GM18502 (cell line): ENCODE data around the gene CDK15.
"Not testable (repeated sequence)": the region's sequence is repeated elsewhere in the genome, so short reads cannot be mapped to it uniquely, and the experiment has no call there.

Experiments
- ATAC-seq: cut with Tn5 transposase; IDR thresholded peaks from one replicate; pipeline ENCODE4 v1.9.1; 2021; ENCODE audit warnings: mild to moderate bottlenecking; ENCODE audit not compliant: unreplicated experiment, poor library complexity

CDK15 gene

GRCh38 chr2:201806442-201807170, at the start of gene CDK15:
CDK15 (plus strand) TSS chr2:201806537; CDS start chr2:201806665, 128 bp downstream.
- ATAC-seq = no peak

DNA sequence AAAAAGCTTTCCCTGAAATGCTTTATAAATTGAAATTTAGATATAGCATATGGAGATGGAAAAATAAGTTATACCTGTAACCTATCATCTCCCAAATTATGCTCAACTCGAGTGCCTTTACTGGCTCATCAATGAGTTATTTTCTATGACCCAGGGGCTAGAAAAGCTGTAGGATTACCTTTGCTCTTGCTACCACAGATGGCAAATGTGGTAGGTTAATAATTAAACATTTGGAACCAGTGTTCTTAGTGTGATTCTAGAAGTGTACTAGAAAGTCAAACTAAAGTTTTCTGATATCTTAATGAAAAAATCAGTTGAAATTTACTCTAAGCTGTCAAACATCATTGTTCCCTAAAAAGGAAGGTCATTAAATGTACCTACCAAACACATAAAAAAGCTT, 48.1 kb upstream of the CDK15 start:
- ATAC-seq = no peak

- no peak for ATAC-seq
Observed at GRCh38 chr2:201758873-201759272, 47.5 kb upstream of the CDK15 start.

GRCh38 chr2:201759567-201759966, 46.8 kb upstream of the CDK15 start:
- ATAC-seq = no peak

- ATAC-seq = no peak
Observed at GRCh38 chr2:201761101-201761500, 45.2 kb upstream of the CDK15 start.

GRCh38 chr2:201764469-201764868, 41.9 kb upstream of the CDK15 start:
- not testable (repeated sequence) for ATAC-seq

DNA sequence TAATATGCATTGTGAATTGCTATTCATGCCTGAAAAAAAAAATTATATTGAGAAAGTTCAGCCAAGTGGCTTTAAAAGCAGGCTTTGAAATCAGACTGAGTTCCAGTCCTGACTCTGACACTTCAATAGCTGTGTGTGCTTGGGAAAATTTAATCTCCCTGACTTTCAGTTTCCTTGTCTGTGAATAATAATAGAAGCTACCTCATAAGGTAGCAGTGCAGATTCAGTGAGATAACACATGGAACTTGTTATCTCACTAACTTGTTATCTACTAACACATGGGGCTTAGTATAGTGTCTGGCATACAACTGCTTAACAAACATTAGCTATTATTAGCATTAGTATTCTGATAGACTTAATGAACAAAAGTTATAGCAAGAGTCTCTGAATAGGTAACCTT, 40.5 kb upstream of the CDK15 start:
- no peak for ATAC-seq

GRCh38 chr2:201768918-201769317, 37.4 kb upstream of the CDK15 start:
- ATAC-seq = no peak

DNA sequence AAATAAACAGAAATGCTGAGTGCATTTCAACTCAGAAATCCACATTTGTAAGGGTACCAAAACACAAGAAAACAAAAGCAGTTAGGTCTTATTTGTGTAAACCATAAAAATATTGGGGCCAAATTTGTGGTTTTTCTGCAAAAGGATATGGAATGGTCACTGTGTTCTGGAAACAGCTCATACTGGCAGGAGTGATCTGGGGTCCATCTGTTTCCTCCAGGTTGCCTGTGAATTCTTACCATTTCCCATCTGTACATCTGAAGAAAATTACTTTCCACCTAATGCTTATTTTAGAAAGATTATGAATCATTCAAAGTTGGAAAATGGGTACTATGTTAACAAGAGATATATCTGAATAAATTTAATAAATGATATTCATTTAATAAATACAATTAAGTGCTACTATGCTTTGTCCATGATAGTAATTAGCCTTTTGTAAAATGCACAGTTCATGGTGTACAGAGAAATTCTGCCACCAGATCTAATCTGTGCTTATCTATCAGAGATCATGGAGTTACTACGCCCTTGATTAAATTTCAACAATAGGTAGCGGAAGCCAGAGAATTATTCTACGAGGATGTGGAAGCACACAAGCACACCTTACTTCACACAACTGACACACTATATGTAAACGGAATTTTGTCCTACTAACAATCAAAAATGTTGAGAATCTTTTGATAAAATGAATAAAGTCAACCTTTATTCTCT, 36.5 kb upstream of the CDK15 start:
- no peak for ATAC-seq

DNA sequence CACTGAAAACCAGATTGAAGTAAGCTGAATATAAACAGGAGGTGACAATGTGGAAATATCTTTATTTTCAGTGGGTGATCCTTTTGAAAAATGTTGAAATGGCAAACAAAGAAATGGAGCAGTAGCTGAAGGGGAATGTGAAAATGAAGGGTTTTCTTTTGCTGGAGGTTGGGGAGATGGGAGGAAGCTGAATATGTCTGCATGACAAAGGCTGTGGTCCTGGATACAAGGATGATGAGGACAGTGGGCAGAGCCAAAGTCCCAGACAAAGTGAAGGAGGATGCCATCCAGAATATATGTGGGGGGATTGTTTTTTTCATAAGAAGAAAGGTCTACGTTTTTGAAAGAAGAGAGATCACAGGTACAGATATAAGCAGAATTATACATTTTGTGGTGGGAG, 32.3 kb upstream of the CDK15 start:
- ATAC-seq = no peak

GRCh38 chr2:201774546-201774945, 31.8 kb upstream of the CDK15 start:
- no peak for ATAC-seq

DNA sequence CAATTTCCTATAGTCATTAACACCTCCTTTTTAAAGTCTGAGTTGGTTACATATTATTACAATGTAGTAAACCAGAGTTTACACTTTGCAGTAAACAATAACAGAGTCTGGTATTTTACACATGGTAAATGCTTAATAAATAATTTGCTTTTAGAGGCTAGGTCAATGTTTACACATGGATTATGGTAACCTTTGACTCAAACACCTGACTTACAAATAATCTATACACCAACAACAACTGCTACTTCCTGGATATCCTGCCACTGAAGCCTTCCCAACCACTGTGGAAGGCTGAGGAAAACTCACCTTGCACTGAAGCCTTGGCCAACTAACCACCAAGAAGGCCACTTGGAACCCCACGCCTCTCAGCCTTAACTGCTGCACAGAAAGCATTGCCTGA, 31.0 kb upstream of the CDK15 start:
- ATAC-seq = no peak

GRCh38 chr2:201777043-201777442, 29.3 kb upstream of the CDK15 start:
- ATAC-seq = no peak

GRCh38 chr2:201777869-201778268, 28.5 kb upstream of the CDK15 start:
- no peak for ATAC-seq

- ATAC-seq = peak; percentile 9
Observed at GRCh38 chr2:201779901-201780673, 26.2 kb upstream of the CDK15 start.

DNA sequence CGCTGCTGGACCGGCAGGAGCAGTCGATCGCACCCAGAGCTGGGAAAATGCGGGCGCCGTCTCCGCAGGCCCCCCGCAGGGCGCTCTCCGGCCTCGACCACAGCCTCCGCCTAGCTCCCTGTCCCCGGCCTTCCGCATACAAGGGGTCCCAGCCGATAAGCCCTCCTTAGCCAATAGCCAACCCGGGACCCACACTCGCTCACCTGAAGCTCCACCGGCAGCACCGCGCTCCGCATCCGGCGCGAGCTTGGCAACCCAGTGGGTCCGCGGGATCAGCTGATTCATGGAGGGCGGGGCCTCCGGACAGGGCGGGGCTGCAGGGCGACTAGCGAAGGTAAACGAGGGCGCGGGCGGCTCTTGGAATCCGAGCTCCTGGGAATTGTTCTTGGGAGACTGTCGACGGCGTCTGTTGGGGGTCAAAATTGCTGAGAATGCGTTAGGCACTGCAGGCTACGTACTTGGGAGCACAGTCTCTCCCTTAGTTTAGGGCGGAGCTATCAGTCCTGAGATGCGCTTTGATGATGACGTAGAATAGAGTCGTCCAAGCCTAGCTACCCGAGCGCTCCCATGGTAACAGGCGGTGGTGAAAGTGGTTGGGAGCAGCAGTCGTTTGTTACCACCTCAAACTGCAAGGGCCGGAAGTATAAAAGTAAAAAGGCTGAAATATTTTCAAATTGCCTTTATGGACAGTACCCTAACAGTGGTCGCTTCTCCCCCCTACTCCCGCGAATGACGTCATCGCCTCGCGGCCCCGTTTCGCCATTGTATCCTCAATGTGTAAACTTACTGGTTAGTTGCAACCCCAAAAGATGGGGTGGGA, 25.5 kb upstream of the CDK15 start, which contains the start of gene ALS2:
TSS of gene ALS2 (minus strand) at position 260 of the 820 bp plus-strand sequence. CDS start 12,048 bp downstream, outside the sequence.
- peak; percentile 95 for ATAC-seq

DNA sequence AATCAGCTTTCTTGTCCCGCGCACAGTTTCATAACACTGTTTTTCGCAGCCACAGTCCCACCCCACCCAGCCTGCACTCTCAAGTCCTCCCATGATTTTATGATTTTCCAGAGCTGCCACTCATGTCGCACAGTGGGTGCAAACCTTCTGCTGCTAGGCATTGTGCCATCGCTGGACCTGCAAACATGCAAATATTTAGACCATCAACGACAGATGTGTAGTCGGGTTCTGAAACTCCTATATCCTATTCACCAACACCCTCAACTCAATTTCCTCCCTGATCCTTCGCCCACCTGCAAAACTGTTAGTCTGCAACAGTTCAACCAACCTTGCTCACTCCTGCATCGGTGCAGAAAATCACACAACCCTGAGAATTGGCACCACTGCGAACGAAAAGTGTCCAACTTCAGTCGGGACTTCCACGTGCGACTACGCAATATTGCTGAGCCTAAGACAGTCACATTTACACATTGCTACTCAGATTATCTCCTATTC, 24.7 kb upstream of the CDK15 start:
- peak; percentile 2 for ATAC-seq

DNA sequence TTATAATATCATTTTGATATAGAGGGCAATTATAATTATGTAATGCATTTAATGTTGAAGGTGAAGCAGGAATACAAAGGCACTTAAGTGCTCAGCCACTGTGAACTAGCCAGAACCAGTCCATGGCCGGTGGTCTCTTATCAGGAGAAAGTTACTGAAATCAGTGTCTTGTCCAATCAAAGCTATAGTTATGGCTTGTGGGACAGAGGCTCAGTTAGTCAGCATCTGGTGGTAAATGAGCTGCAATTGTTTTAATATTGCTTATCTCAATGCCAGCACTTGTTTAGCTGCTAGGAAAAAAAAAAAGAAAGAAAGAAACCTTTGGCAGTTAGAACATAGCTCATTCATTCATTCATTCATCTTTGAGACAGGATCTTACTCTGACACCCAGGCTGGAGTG, 21.8 kb upstream of the CDK15 start:
- ATAC-seq = no peak

DNA sequence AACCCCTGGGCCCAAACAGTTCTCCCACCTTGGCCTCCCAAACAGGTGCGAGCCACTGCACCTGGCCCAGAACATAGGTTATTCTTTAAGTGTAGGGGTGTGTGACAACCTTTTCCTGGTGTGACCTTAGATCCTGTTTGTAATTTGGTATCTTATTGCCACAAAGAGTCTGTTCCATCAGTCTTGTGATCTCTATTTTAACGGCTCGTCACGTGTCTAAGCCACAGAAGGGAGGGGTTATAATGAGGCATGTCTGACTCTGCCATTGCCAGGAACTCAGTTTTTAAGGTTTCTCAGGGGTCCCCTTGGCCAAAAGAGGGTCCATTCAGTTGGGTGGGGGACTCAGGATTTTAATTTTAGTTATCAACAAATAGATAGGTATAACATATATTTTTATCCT, 21.2 kb upstream of the CDK15 start:
- ATAC-seq = no peak

DNA sequence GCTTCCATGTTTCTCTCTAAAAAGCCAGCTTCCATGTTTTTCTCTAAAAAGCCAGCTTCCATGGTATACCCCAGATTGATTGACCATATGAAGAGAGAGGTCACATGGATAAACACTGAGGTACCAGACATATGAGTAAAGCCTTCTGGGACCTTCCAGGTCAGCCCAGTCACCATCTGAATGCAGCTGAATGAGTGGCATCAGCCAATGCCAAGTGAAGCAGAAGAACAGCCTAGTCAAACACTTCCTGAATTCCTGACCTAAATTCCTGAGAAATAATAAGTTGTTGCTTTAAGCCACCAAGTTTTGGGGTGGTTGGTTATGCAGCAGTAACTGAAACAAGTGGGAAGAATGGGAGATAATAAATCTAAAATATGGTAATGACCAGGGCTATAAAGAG, 19.9 kb upstream of the CDK15 start:
- no peak for ATAC-seq
